ENCODE measurements around the gene DLG2. TPM values are rescaled to one million over a fixed set of nuclear protein-coding genes. Genes with fewer than 3 reads are reported as not detected.

DLG2 gene
- total and polyA plus RNA-seq, 2 of the 8 experiments (the other 6 are each of a cell fraction or from before 2014, with no cell fraction given): 1.7 to 14.3 TPM

- no peak overlapping the region for H2AK5ac ChIP-seq (ENCODE audit: low read depth, low read length)
- DNase-seq (ENCODE audit: low read depth in 1 of 2, low spot score in 2 of 2): no peak
- no peaks in the 10 kb centered on the region; a peak in 1 of 8 replicates for H3K36me3 ChIP-seq (ENCODE audit: control insufficient read depth in 2 of 4, insufficient read depth in 4 of 4, low read length in 3 of 4)
- FAIRE-seq: no peak
- no peak overlapping the region for H2BK20ac ChIP-seq (ENCODE audit: low read length)
- H3K27ac ChIP-seq (ENCODE audit: low read depth, low read length): no peak overlapping the region
- H2BK120ac ChIP-seq (replicated peaks; ENCODE audit: low read depth, low read length): no peak overlapping the region
- no peaks in the 10 kb centered on the region for H3K79me1 ChIP-seq (ENCODE audit: low read depth, low read length)
- no peak overlapping the region for H3K4me2 ChIP-seq (ENCODE audit: insufficient read depth in 1 of 2, low read depth in 2 of 2, low read length in 2 of 2)
- ChIA-PET CTCF (ENCODE audit: partially characterized antibody) (interaction anchor here (1.4 kb wide), 1 partner anchor 242 kb away, joined by 3 read pairs; no protein-coding TSS in a partner anchor), POLR2A (ENCODE audit: partially characterized antibody) (no interaction called here)
- no peaks in the 10 kb centered on the region for H4K20me1 ChIP-seq (replicated peaks in 1 of 2; ENCODE audit: control insufficient read depth in 1 of 2, insufficient read depth in 2 of 2, low read length in 2 of 2)
- no peak overlapping the region for H3K18ac ChIP-seq (ENCODE audit: extremely low read depth, low read length)
- H3K27me3 ChIP-seq (replicated peaks in 1 of 4; ENCODE audit: control insufficient read depth in 3 of 4, extremely low read depth in 1 of 4, insufficient read depth in 3 of 4, low read length in 3 of 4): no peaks in the 10 kb centered on the region
- H3K9me3 ChIP-seq (ENCODE audit: insufficient read depth in 2 of 2, low read depth in 1 of 2, low read length in 1 of 2): no peaks in the 10 kb centered on the region
- no peak overlapping the region for H4K8ac ChIP-seq (ENCODE audit: extremely low read depth, insufficient read depth, low read length)
- no peaks in the 10 kb centered on the region for H3K4me1 ChIP-seq (replicated peaks in 1 of 4; ENCODE audit: control insufficient read depth in 3 of 4, insufficient read depth in 4 of 4, low read length in 3 of 4)
- H4K5ac ChIP-seq (ENCODE audit: insufficient read length, low read depth, low read length): no peak overlapping the region
- 80% methylated on average over 2 of the region's 2 CpGs; no CpG with 5 or more reads in 1 of the 2 experiments for WGBS, 2 experiments (ENCODE audit: extremely low coverage in 1 of 2, insufficient coverage in 1 of 2, insufficient read length in 1 of 2, insufficient replicate concordance in 2 of 2, low coverage in 1 of 2, low lambda C conversion rate in 2 of 2, missing lambda C conversion rate in 1 of 2)
- no peak overlapping the region for H2BK12ac ChIP-seq (ENCODE audit: low read depth, low read length)
- H3K4me3 ChIP-seq (ENCODE audit: extremely low read depth in 1 of 4, insufficient read depth in 2 of 4, low read depth in 3 of 4, low read length in 4 of 4): no peak overlapping the region
- H4K91ac ChIP-seq (replicated peaks; ENCODE audit: insufficient read length, low read length): no peak overlapping the region
- no peak overlapping the region for H3K4ac ChIP-seq (replicated peaks; ENCODE audit: insufficient read length, low read depth, low read length)
- no peak overlapping the region for H2AFZ ChIP-seq (ENCODE audit: low read length)
- H3K9ac ChIP-seq (replicated peaks in 1 of 4; ENCODE audit: extremely low read depth in 1 of 4, low read depth in 3 of 4, low read length in 3 of 4): no peak overlapping the region
- H3K14ac ChIP-seq (ENCODE audit: insufficient read length): no peak overlapping the region
- H2BK15ac ChIP-seq (ENCODE audit: low read length): no peak overlapping the region
- H3K56ac ChIP-seq (replicated peaks; ENCODE audit: insufficient read length, low read depth, low read length): no peak overlapping the region
- no peak overlapping the region for H2BK5ac ChIP-seq (ENCODE audit: low read depth, low read length)
- H3K23me2 ChIP-seq (ENCODE audit: low read depth, low read length): no peaks in the 10 kb centered on the region
- no peak overlapping the region for H3K23ac ChIP-seq (ENCODE audit: insufficient read length)
- H3K79me2 ChIP-seq (ENCODE audit: control insufficient read depth in 1 of 2, insufficient read depth in 2 of 2, low read length in 2 of 2): no peaks in the 10 kb centered on the region
- TF ChIP-seq BACH1 (IDR thresholded peaks at IDR 0.05; ENCODE audit: low read length) (no peak), EP300 (IDR thresholded peaks at IDR 0.05; ENCODE audit: borderline replicate concordance in 1 of 2, low read depth in 2 of 2, low read length in 2 of 2) (no peak), ATF3 (IDR thresholded peaks at IDR 0.05; ENCODE audit: insufficient read depth, low read depth, low read length) (no peak), EGR1 (IDR thresholded peaks at IDR 0.05; ENCODE audit: borderline replicate concordance, low read depth, low read length) (no peak), MAFK (IDR thresholded peaks at IDR 0.05; ENCODE audit: low read depth, low read length) (no peak), SRF (IDR thresholded peaks at IDR 0.05; ENCODE audit: low read depth, low read length) (no peak), RXRA (IDR thresholded peaks at IDR 0.05; ENCODE audit: insufficient read depth, low read depth, low read length) (no peak), KDM5A (IDR thresholded peaks at IDR 0.05; ENCODE audit: low read length) (no peak), RNF2 (IDR thresholded peaks at IDR 0.05; ENCODE audit: borderline replicate concordance, low read depth, low read length, missing control alignments, poor library complexity, severe bottlenecking) (no peak), KDM1A (IDR thresholded peaks at IDR 0.05; ENCODE audit: borderline replicate concordance, low read length) (no peak), CTCF (IDR thresholded peaks at IDR 0.05; ENCODE audit: control extremely low read depth in 1 of 3, insufficient read depth in 1 of 3, low read depth in 1 of 3, low read length in 3 of 3) (no peak)
These were observed 875.8 kb downstream of the DLG2 start for GRCh38 chr11:84751371-84751770.
